ENCODE results near the gene MTHFD2L.
A peak's percentile ranks its signal among the peaks of the same experiment; 100 is the strongest.

The MTHFD2L gene

DNA sequence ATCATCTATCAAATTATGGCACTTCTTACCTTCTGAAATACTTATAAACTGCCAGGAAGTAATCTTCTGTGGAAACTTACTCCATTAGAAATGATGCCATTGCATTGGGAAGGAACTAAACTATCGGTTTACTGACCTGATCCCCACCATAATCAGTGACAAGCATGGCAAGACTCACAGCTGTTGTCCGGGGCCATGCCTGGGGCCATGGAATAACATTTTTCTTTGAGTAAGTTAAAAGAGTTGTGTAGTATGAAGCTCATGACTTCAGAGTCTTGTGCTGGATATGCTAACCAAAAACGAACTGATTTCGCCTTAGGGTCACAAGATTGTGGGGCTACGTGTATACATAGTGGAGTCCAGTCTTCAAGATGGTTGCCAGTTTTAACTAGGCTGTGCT lies 15.4 kb downstream of the MTHFD2L start:
- TF ChIP-seq, protein P1, sequence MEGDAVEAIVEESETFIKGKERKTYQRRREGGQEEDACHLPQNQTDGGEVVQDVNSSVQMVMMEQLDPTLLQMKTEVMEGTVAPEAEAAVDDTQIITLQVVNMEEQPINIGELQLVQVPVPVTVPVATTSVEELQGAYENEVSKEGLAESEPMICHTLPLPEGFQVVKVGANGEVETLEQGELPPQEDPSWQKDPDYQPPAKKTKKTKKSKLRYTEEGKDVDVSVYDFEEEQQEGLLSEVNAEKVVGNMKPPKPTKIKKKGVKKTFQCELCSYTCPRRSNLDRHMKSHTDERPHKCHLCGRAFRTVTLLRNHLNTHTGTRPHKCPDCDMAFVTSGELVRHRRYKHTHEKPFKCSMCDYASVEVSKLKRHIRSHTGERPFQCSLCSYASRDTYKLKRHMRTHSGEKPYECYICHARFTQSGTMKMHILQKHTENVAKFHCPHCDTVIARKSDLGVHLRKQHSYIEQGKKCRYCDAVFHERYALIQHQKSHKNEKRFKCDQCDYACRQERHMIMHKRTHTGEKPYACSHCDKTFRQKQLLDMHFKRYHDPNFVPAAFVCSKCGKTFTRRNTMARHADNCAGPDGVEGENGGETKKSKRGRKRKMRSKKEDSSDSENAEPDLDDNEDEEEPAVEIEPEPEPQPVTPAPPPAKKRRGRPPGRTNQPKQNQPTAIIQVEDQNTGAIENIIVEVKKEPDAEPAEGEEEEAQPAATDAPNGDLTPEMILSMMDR (IDR thresholded peaks at IDR 0.05; ENCODE audit: insufficient read depth, missing control alignments): no peak
- DNase-seq (ENCODE audit: insufficient read length, low spot score) (no peak), FAIRE-seq (no peak)

DNA sequence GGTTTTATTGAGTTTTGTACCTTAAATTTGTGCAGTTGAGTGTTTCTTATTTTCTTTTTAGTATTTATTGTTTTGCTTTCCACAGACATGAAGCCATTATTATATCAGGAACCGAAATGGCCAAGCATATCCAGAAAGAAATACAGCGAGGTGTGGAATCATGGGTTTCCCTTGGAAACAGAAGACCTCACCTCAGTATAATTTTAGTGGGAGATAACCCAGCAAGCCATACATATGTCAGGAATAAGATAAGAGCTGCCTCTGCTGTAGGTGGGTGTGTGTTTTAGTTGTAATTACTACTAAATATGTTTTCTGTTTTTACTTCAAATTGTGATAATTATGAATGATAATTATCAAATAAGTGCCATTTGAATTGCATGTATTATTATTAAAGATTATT lies 16.5 kb downstream of the MTHFD2L start:
- TF ChIP-seq, protein P1 (IDR thresholded peaks at IDR 0.05; ENCODE audit: insufficient read depth, missing control alignments): no peak

DNA sequence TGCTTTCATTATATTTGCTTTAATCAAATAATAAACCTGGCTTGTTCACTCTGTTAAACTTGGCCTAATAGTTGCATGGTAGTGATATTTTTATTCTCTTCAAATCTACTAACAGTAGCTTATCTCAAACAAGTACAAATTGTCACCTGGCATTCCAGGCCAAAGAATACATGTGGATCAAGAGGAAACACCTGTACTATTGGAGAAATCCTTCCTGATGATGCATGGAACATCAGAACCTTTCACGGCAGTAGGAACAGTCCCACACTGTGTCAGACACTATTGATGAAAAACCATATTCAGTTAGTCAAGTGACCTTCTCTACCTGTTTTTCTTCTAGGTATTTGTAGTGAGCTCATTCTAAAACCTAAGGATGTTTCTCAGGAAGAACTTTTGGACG lies 17.0 kb downstream of the MTHFD2L start:
- DNase-seq (ENCODE audit: insufficient read length, low spot score) (no peak), FAIRE-seq (no peak)
- TF ChIP-seq, protein P1 (IDR thresholded peaks at IDR 0.05; ENCODE audit: insufficient read depth, missing control alignments): no peak

More for the DNA sequence above, 16.5 kb downstream of the MTHFD2L start:
- FAIRE-seq (no peak), DNase-seq (ENCODE audit: insufficient read length, low spot score) (no peak)

DNA sequence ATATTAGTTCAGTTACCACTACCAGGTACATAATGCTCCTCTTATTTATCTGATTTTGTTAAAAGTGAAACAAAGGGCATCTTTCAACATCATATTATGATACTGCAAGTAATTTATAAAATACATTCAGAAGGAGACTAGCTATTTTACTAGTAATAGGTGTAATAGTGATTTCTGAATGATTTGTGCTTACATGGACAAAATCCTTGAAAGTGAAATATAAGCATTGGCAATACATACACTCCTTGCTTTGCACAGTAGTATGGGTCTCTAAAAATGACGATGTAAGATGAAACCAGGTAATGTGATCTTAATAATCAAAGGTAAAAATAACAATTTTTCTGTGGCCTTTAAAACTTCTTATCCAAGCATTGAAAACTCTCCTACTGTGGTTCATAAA lies 17.5 kb downstream of the MTHFD2L start:
- TF ChIP-seq, protein P1 (IDR thresholded peaks at IDR 0.05; ENCODE audit: insufficient read depth, missing control alignments): no peak
- DNase-seq (ENCODE audit: insufficient read length, low spot score): no peak
- no peak for FAIRE-seq

DNA sequence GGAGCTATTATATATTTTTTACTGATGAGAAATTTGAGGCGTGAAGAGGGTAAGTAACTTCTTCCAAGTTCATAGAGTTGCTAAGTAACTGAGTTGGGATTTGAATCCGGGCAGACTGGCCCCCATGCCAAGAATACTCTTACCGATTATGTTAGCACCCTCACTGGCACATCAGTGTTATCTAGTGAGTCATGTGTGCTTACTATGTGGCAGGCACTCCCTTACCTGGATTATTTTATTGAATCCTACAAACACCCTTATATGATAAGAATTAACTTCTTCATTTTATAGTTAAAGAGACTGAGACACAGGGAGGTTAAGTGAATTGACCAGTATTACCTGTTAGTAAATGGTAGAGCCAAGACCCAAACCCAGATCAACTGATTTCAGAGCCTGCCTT lies 20.9 kb downstream of the MTHFD2L start:
- no peak for DNase-seq (ENCODE audit: insufficient read length, low spot score)
- TF ChIP-seq, protein P1 (IDR thresholded peaks at IDR 0.05; ENCODE audit: insufficient read depth, missing control alignments): no peak
- no peak for FAIRE-seq

DNA sequence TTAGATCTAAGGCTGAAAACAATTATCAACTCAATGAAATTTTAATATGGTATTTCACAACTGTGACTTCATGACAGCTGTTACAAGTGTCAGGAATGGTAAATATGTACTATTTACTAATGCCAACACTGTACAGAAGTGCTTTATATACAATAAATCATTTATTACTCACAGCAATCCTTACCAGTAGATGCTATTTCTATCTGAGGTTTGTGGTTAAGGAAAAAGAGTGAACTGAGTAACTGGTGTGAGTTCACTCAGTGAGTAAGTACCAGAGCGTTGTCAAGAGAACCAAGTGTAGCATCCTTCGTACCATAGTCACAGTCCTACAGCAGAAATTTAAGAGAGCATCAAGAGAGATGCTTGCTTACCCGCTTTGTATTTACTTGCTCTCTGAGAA lies 23.3 kb downstream of the MTHFD2L start:
- no peak for DNase-seq (ENCODE audit: insufficient read length, low spot score)
- TF ChIP-seq, protein P1 (IDR thresholded peaks at IDR 0.05; ENCODE audit: insufficient read depth, missing control alignments): no peak
- peak; percentile 68 for FAIRE-seq

DNA sequence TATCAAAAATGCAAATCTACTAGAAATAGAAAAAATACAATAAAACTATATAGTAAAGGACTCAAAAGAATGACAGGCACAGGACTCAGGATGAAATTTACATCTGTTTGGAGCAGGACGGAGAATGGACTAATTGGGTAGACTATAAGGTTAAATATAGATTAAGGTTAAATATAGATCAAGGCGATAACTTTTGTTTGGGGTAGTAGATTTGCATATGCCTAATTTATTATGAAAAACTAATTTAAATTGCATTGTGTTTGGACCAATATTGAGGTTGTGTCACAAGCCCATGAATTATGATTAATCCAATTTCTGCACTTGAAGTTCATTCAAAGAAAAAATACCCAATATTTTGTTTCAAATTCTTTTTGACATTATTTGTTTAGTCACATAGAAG lies 31.0 kb downstream of the MTHFD2L start:
- TF ChIP-seq, protein P1 (IDR thresholded peaks at IDR 0.05; ENCODE audit: insufficient read depth, missing control alignments): no peak
- DNase-seq (ENCODE audit: insufficient read length, low spot score) (no peak), FAIRE-seq (peak; percentile 25)
